Activated naive CD4-positive, alpha-beta T cell (primary cell): Measurements from ENCODE around the gene ELAVL1.

Experiments
- DNase-seq, 4 experiments: peaks; one replicate each; lab custom pipeline; 2025; lab: John Stamatoyannopoulos, UW

ELAVL1 gene

DNA sequence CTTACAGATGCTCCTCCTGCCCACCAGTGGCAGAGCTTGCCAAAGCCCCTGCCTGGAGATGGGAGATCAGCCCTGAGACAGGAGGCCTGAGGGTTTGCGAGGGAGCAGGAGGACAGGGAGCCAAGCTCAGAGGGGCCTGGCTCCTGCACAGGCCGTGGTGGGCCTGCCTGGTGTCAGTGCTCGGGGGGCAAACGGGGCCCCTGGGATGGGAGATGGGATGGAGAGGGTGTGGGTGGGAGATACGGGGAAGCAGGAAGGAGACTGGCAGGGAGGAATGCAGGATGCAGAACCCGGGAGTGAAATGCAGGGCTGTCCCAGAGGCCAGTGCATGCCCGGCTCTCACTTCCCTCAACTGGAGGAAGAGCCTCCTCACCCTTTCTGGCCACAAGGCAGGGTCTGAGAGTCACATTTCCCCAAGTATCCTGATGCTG is 19.9 kb downstream of the ELAVL1 start:
- no peak for DNase-seq

DNA sequence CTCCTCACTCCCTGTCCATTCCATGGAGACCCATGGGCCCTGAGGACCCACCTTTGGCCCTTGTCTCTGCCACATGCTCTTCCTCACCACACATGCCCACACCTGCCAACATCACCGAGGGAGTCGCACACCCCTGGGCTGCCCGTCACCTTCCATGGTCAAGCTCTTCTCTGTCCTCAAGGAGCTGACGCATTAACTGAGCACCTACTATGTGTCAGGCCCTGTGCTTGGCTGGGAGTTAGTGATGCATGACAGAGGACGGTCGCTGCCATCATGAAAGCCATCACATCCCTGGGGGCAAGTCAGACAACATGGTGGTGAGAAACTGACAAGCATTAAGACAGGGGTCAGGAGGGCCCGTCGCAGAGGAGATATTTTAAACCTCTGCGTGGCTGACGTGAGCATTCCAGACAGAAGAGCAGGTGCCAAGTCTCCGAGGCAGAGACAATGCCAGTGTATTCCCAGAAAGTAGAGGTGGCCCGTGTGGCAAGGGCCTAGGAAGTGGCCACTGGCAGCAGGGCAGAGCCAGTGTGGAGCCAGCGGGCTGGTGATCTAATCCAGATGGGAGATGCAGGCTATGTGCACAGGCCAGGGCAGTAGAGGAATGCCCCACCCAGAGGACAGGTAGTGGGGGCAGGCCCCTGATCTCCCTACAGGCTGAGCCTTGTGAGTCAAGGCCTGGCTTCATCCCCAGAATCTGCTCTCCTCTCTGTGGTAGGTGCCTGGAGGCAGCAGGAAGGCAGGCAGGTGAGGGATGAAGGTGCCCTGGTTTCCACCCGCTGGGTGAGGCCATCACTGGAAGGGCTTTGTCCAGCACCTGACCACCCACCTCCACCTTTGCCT is 21.2 kb downstream of the ELAVL1 start:
- DNase-seq = no peak

DNA sequence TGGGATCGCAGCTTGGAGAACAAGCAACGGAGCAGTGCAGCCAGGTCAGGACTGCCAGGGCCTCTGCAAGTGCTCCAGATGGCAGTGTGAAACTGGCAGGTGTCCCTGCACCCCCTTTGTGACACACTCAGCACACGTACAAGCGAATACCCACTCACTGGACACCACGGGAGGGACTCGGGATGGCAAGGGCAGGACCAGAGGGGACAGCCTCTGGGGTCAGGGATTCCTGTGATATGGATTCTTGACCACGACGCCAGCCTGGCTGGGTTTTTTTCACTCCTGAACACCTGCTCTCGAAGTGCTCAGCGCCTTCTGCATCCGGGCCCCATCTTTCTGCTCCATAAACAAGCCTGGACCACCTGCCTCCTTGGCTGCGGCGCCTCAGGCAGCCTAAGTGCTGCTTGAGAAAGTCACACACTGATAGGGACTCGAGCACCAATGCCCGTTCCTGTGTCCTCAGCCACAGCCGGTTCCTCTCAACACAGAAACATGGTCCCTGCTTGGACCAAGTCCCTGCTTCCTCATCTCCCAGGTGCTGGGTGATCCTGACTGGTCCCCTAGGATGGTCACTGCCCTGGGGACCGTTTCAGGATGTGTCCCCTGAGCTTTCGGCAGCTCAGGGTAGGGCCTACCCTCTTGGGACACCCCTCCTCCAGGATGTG is 22.0 kb downstream of the ELAVL1 start:
- DNase-seq = no peak

DNA sequence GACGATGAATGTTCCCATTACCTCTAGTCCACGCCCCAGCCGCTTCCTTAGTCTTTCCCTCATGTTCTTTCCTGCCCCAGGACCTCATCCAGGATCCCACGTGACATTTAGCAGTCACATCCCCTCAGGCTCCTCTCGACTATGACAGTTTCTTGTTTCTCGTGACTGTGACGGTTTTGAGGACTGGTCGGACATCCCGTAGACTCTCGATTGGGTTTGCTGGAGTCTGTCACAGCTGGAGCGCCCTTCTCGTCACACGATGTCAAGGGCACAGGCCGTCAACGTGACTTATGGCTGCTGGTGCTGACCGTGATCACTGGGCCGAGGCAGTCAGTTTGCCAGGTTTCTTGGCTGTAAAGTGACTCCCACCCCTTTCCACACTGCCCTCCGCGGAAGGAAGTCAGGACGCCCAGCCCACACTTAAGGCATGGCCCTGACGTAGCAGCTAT is 22.8 kb downstream of the ELAVL1 start:
- DNase-seq = no peak

DNA sequence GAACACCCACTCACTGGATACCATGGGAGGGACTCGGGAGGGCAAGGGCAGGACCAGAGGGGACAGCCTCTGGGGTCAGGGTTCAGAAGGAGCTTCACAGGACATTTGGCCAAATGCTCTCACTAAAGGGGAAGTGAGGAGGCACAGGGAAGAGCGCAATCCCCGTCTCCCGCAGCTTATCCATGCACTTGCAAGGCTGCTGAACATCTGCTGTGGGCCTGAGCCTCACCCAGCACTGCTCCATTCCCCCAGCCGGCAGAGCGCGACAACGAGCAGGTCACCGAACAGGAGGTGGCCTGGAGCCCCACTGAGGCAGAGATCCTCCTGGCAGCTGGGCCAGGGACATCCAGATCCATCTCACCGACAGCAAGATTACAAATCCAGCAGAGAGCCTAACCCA is 23.3 kb downstream of the ELAVL1 start:
- no peak for DNase-seq

DNA sequence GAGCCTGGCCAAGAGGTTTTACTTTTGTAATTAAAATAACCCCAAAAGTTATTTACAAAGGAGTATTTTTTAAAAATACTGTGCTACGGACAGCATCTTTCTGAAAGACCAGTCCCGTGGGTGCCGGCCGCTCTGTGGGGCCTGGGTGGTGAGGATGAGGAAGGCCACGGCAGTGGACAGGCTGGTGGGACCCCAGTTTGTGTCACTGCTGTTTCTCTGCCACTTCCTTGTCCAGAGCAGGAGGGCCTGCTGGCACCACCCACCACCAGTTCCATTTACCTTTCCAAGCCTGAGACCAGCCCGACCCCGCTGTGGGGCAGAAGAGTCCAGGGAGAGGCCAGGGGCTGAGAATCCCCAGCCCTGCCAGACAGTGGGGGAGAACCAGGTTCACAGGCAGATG is 23.8 kb downstream of the ELAVL1 start:
- DNase-seq = no peak

DNA sequence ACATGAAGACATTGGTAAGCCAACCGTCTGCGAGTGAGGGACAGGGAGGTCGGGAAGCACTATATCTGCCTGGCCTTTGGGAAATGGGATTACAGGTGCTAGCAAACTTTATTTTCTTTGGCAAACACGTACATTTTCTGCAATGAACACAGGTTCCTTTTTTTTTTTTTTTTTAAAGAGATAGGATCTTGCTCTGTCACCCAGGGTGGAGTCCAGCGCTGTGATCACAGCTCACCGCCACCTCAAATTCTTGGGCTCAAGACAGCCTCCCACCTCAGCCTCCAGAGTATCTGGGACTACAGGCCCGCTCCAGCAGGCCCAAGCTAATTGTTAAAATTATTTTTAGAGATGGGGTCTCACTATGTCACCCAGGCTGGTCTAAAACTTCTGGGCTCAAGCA is 24.2 kb downstream of the ELAVL1 start:
- no peak for DNase-seq

DNA sequence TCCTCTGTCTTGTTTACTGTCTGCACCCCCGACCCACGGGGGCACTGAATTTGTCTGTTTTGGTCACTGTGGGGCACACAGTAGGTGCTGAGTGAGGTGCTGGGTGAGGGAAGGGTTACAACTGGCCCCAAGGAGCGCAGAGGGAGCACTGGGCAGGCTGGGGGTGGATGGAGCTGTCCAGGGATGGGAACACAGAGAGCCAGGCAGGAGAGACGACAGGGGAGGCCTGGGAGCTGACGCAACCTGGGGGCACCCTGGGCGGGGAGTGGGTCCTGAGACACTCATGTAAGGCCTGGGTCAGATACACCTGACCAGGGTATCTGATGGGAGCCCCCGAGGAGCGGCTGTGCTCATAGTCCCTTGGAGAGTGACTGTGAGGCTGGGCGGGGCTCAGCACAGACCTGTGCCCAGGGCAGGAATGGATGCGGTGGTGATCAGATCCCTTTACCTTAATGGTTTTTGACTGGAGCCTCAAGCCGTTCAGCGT is 24.8 kb downstream of the ELAVL1 start:
- no peak for DNase-seq

DNA sequence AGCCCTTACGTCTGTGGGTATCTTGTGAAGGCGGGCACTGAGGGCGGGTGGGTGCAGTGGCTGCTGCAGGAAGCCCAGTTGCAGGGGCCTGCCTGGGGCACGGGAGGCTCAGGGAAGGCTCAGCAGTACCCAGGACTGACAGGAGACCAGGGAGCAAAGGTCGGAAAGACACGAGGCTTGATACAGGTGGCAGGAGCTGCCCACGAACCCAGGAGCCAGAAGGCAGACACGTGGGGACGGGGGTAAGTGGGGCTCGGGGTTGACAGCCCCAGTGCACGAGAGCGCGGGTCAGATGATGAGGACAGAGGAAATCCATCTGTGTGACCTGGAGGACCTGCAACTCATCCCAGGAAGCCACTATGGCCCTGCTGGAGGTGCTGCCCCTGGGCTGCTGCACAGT is 25.3 kb downstream of the ELAVL1 start:
- no peak for DNase-seq

DNA sequence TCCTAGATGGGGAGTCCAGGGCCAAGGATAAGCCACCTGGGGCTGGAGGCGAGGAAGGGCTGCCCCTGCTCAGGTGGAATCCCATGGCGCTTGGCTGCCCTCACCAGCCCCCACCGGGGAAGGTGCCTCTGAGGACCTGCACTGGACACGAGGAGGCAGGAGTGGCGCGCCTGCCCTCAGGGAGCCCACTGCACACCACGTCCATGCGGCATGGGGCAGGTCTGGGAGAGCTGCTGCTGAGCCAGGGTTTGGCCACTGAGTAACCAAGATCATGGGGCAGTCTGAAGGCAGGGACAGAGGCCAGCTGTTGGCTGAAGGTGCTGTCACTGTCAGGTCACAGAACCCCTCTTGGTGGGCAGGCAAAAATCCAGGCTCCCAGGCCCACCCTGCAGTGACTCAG is 25.9 kb downstream of the ELAVL1 start:
- DNase-seq = no peak

DNA sequence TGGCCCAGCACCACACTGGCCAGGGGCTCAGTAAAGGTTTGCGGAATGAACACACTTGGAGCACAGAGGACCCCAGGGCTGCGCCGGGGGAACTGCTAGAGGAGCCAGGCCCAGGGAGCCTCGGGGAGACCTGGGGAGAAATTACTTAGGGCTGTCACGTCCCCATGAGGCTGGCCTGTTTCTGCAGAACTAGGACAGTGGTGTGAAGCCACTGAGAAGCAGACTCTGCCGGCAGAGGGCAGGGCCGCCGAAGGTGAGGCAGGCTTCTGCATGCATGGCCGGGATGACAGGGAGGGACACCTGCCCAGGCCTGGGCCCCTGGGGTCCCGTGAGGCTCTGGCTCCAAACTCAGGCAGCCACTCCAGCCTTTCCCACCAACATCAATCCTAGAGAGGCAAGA is 26.4 kb downstream of the ELAVL1 start:
- no peak for DNase-seq

DNA sequence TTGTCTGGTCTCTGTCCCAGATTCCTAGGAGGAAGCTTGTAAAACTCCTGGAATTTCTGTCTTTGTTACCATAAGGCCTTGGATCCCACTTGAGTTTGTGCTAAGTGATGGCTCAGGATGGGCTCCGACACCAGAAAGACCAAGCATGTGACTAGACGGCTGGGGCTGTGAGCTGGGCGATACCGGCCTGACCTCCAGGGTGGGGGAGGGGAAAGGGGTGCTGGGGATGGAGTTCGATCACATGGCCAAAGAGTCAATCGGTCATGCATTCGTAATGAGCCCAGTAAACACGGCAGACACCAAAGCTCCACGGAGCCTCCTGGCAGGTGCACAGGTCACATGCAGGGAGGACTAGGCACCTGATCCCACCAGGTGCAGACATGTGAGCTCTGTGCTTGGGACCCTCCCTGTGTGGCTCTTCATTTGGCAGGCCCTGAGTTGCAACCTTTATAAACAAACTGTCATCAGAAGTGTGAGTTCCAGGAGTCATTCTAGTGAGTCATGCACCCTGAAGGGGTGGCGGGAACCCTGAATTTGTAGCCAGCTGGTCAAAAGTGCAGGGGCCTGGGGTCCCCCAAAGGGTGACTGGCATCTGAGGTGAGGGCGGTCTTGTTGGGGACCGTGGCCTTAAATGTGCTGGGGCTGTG is 27.1 kb downstream of the ELAVL1 start:
- no peak for DNase-seq

DNA sequence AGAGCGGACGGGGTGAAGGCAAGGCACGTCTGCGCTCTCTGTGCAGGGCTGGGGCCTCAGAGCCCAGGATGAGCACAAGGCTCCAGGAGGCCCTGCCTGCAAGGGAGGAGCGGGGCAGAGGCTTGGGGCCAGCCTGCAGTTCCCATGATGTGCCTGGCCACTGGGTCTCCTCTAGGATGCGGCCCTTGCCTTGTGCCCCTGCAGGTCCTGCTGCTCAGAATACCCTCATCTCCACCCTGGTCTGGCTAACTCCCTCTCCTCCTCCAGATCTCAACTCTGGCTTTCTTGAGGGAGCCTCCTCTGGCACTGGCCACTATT is 27.8 kb downstream of the ELAVL1 start:
- DNase-seq = no peak

DNA sequence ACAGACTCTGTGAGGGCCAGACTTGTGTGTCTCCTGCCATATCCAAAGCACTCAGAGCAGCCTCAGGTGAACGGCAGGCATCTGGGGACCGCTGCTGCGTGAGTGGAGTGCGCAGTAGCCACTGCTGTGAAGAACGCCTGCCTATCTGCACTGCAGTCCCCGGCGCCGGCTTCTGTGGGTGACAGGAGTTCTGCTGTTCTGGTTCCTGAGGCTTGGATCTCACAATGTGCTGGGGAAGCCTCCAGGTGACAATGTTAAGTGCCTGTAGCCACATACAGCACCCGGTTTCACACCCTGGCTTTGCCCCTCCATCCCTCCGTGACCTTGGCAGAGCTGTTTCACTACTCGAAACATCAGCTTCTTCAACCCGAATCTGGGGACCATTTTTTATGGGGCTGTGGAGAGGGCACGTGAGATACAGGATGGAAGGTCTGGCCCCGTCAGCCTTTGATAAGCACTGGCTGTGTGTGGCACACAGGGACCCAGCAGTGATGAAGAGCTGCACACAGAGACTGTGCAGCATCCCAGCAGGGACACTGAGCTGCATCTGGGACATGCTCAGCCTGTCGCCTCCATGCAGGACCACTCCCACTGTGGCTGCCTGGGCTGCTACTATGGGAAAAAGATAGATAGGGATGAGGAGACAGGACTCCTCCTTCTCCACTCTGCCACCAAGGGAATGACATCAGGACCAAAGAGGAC is 28.3 kb downstream of the ELAVL1 start:
- DNase-seq = no peak

DNA sequence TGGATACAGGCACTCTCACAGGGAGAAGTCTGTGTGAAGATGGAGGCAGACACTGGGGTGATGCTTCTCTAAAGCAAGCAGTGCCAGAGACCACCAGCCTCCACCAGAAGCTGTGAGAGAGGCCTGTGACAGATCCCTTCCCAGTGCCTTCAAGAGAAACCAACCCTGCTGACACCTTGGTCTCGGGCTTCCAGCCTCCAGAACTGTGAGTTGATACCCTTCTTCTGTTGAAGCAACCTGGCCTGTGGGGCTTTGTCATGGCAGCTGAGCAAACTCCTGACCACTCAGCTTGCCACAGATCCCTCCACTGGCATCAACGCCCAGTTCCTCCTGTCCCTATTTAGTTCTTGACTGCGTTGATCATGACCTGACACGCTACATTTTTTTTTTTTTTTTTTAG is 29.0 kb downstream of the ELAVL1 start:
- DNase-seq = no peak

DNA sequence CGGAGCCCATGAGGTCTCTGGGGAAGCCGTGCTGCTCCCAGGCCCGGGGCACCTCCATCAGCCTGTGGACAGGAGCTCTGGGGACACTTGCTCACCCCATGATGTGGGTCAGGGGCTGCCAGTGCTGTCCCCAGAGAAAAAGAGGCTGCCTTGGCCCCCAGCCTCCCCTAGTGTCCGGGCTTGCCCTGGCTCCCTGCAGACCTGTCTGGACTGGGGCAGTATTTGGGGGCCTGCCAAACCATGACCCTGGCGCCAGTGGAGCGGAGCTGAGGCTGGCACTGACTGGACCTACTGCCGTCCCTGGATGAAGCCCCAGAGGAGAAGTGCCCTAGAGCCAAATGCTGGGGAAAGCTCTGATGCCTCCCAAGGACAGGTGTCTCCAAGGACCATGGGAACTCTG is 30.4 kb downstream of the ELAVL1 start:
- no peak for DNase-seq

DNA sequence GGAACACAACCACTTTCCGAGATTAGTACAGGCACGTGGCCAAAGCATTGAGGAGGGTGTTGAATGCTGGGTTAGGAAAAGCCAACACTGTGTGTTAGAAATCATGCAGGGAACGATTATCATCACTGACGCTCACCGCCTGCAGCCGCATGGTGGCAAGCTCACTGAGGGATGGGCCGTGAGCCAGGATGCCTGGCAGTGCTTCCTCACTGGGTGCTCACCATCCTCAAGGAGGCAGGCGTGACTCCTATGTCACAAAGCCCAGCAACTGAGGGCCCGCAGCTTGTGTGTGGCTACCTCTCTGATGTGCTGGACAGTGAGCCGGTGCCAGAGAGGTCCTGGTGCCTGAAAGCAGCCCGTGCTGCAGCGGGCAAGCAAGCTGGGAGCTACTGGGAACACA is 31.6 kb downstream of the ELAVL1 start:
- no peak for DNase-seq

DNA sequence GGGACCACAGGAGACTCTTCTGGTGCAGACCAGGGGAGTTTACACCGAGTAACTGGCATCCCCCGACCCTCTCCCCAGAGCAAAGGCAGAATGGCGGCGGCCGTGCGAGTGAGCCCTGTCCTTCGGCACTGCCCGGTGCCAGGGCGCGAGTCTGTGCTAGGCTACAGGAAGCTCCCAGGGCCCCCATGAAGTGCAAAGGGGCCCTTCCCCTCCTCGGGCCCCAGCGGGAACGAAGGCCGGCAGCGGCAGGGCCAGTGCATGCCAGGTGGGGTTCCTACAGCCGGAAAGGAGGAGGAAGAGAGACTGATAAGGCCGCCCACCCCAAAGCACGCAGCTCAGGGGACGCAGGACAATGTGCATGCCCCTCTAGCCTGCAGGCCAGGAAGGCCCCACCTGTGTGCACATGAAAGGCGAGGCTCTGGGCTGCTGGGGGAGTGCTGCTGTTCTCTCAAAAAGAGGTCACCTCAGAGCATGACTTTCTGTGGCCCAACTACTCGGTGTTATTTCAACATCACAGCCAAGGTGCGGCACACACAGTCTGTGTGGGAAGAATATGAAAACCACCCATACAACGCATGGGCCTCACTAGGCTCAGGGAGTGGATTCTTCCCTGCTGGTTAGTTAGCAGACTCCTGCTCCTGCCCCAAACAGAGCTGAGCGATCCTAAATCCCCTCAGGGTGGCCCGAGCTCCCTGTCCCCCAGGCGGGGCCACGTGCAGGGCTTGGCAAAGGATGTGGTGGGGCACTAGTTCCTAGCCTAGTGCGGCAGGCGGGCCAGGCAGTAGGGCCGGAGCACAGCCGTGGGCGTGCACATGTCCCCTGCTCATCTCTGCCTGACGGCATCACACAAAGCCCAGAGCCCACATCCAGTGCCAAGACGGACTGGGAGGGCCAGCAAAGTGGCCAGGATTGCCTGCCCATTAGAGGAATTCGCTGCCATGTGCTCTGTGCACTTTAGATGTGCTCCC is 33.6 kb downstream of the ELAVL1 start:
- no peak for DNase-seq

DNA sequence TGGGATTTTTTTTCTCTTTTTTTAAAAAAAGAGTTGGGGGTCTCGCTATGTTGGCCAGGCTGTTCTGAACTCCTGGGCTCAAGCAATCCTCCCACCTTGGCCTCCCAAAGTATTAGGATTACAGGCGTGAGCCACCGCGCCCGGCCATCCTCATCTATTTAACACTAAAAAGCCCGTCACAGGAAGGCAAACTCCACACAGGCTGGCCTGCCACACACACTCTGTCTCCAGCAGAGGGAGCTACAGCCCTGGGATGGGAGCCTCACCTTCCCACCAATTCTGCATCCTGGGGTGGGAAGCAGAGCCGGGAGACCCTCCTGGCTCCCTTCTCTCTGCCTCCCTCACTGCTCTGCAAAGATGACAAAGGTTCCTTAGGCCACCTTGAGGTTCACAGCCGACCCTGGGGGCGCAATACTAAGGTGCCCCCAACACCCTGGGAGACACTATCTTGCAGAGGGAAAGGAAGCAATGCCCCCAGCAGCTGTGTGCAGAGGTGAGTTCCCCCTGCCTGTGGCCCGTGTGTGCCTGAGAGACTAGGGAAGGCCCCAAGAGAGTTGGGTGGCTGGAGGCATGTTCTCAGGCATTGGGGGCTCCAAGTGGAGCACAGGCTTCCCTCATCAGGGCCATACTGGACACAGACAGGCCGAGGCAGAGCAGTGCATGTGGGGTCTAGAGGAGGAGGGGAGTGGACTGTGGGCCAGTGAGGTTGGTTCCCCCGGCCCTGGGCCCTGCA is 34.6 kb downstream of the ELAVL1 start:
- DNase-seq = no peak

DNA sequence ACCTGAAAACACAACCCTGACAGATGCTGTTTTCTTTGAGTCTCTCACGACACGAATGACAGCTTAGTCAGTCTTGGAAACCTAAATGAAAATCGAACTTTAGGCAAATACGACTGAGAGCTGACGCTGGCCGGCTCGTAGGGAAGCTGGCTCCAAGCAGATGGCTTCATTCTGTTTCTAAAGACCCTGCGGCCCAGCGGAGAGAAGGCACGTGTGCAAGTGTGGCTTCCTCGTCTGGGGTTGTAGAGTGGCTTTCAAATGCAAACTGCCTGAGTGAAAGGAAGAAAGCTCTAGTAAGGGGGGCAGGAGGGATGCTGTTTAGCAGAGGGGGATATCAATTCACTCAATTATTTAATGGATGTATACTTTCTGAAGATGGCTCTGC is 35.9 kb downstream of the ELAVL1 start:
- no peak for DNase-seq
